DOHH2 (cell line): ENCODE data around the gene EFTUD2.

Experiments used
- EZH2phosphoT487 ChIP-seq: fragments of 200-600 bp; sonication (generic); IDR thresholded peaks from 2 replicates; pipeline ENCODE4 v1.6.1; 2017; ENCODE audit warnings: borderline replicate concordance, mild to moderate bottlenecking, antibody characterized with exemption, low read length, moderate library complexity, mixed read lengths
- TF ChIP-seq, protein P1 (sequence below): fragments of 200-600 bp; sonication (generic); IDR thresholded peaks from one replicate; pipeline ENCODE4 v1.5.1; 2014; ENCODE audit warnings: antibody characterized with exemption, mild to moderate bottlenecking, low read depth, low read length; ENCODE audit not compliant: poor library complexity, severe bottlenecking

DNA sequence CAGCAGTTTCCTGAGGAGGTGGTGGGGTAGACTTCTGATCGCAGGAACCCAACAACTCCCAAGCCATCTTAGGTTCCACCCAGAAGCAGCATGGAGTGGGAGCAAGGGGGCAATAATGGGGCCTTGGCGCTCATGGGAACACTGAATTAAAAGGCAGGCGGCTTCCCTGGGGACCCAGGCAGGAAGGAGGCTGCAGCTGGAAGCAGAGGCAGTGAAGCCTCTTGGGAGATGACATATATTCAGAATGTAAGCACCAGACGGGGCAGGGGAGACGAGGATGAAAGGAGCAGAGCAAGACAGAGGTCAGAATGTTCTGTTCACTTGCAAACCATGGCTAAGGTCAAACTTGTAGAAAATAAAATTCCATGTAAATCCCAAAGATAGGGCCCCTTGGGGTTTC lies 48.6 kb downstream of the EFTUD2 start:
- TF ChIP-seq, protein P1, sequence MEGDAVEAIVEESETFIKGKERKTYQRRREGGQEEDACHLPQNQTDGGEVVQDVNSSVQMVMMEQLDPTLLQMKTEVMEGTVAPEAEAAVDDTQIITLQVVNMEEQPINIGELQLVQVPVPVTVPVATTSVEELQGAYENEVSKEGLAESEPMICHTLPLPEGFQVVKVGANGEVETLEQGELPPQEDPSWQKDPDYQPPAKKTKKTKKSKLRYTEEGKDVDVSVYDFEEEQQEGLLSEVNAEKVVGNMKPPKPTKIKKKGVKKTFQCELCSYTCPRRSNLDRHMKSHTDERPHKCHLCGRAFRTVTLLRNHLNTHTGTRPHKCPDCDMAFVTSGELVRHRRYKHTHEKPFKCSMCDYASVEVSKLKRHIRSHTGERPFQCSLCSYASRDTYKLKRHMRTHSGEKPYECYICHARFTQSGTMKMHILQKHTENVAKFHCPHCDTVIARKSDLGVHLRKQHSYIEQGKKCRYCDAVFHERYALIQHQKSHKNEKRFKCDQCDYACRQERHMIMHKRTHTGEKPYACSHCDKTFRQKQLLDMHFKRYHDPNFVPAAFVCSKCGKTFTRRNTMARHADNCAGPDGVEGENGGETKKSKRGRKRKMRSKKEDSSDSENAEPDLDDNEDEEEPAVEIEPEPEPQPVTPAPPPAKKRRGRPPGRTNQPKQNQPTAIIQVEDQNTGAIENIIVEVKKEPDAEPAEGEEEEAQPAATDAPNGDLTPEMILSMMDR = no peak
- no peak for TF ChIP-seq EZH2phosphoT487
